ENCODE results near the gene PIP5K1A.
A peak's percentile ranks its signal among the peaks of the same experiment; 100 is the strongest.

The PIP5K1A gene

DNA sequence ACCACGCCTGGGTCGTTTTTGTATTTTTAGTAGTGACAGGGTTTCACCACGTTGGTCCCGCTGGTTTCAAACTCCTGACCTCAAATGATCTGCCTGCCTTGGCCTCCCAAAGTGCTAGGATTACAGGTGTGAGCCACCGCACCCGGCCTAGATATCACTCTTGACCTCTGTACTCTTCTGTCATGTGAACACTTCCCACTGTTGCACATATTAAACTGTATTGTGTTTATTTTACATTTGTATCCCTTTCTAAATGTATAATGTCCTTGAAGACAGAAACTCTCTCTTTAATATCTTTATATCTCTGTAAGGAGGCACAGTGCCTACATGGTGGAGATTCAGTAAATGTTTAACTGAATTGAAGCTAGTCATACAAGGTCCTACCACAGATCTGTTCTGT is 36.9 kb downstream of the PIP5K1A start:
- no peak for DNase-seq (ENCODE audit: low read depth, low spot score)
- in situ Hi-C loops (cut with HindIII; ENCODE audit: low sequenced_read_pairs), result no loop called here
- H3K4me3 ChIP-seq (ENCODE audit: low read depth, low read length), result no peak overlapping the region
- TF ChIP-seq, protein P1, sequence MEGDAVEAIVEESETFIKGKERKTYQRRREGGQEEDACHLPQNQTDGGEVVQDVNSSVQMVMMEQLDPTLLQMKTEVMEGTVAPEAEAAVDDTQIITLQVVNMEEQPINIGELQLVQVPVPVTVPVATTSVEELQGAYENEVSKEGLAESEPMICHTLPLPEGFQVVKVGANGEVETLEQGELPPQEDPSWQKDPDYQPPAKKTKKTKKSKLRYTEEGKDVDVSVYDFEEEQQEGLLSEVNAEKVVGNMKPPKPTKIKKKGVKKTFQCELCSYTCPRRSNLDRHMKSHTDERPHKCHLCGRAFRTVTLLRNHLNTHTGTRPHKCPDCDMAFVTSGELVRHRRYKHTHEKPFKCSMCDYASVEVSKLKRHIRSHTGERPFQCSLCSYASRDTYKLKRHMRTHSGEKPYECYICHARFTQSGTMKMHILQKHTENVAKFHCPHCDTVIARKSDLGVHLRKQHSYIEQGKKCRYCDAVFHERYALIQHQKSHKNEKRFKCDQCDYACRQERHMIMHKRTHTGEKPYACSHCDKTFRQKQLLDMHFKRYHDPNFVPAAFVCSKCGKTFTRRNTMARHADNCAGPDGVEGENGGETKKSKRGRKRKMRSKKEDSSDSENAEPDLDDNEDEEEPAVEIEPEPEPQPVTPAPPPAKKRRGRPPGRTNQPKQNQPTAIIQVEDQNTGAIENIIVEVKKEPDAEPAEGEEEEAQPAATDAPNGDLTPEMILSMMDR (IDR thresholded peaks at IDR 0.05; ENCODE audit: low read depth, low read length), result no peak

DNA sequence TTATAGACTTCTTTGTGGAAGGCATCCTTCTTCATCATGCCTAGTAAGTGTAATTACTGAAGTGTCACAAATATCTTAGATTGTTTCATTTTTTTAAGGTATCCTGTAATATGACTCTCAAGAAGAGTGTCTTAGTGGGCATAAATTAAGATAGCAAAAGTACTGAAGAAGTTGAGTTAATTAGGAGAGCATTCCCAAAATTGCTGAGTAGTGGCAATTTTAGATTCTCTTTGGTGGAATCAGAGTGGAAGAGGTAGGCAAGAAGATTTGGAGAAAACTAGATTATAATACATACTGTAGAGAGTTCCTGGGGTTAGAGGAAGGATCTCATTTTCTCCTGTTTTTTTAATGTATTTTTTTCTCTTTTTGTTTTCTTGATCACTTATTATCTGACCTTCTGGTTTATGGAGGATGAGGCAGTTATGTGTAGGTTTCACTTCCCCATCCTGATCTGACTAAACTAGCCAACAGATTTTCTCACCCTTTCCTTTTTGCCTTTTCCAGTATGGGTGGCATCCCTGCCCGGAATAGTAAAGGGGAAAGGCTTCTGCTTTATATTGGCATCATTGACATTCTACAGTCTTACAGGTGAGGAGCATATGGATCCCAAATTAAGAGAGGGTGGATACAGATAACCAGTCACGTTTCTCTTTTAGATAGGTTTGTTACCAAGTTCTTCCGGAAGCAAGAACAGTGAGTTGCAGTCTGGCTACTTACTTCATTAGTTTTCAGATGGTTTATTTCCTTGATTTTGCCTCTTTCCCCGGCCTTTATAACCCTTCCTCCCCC is 39.5 kb downstream of the PIP5K1A start:
- TF ChIP-seq, protein P1 (IDR thresholded peaks at IDR 0.05; ENCODE audit: low read depth, low read length), result no peak
- in situ Hi-C loops (cut with HindIII; ENCODE audit: low sequenced_read_pairs), result no loop called here
- no peak for DNase-seq (ENCODE audit: low read depth, low spot score)
- no peak overlapping the region for H3K4me3 ChIP-seq (ENCODE audit: low read depth, low read length)

DNA sequence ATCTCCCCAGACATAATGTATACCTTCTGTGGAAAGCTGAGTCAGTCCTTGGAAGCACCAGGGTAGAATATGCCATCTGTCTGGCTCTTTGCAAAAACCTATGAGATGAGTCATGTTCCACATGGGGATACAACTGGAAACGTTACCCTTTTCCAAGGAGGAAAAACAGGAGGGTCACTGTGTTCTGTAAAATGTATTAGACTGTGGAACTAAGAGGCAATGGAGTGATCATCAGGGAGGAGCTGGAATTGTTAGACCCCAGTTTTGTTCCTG is 40.1 kb downstream of the PIP5K1A start:
- no peak overlapping the region for H3K4me3 ChIP-seq (ENCODE audit: low read depth, low read length)
- DNase-seq (ENCODE audit: low read depth, low spot score), result peak; percentile 84
- in situ Hi-C loops (cut with HindIII; ENCODE audit: low sequenced_read_pairs), result no loop called here
- TF ChIP-seq, protein P1 (IDR thresholded peaks at IDR 0.05; ENCODE audit: low read depth, low read length), result no peak

DNA sequence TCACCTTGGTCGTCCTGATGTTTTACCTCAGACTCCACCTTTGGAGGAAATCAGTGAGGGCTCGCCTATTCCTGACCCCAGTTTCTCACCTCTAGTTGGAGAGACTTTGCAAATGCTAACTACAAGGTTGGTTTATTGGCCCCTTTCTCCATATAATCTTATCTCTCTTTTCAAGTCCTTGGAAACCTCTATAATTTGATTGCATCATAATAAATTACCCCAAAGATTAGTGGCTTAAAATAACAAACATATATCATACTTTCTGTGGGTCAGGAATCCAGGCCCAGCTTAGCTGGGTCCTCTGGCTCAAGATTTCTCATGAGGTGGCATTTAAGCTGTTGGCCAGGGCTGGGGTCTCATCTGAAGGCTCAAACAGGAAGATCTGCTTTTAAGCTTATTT is 44.1 kb downstream of the PIP5K1A start:
- in situ Hi-C loops (cut with HindIII; ENCODE audit: low sequenced_read_pairs), result no loop called here
- no peak for DNase-seq (ENCODE audit: low read depth, low spot score)
- H3K4me3 ChIP-seq (ENCODE audit: low read depth, low read length), result no peak overlapping the region
- TF ChIP-seq, protein P1 (IDR thresholded peaks at IDR 0.05; ENCODE audit: low read depth, low read length), result no peak

DNA sequence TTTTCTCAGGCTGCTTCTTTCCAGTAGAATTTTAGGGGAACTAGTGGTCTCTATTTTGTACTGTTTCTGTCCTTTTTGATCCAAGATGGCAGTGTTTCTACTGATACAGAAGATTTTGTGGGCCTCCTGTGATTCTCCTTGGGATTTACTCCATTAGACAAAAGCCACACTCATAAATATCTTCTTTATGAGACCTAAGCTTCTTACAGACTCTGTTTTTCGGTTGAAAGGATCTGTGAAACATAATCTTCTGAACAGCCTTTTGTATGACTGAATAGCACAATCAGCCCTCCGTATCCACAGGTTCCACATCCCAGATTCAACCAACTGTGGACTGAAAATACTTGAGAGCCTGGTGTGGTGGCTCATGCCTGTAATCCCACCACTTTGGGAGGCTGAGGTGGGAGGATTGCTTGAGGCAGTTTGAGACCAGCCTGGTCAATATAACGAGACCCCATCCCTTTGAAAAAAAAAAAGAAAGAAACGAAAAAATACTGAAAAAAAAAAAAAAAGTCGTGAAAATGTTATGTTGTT is 45.4 kb downstream of the PIP5K1A start:
- in situ Hi-C loops (cut with HindIII; ENCODE audit: low sequenced_read_pairs), result no loop called here
- TF ChIP-seq, protein P1 (IDR thresholded peaks at IDR 0.05; ENCODE audit: low read depth, low read length), result no peak
- DNase-seq (ENCODE audit: low read depth, low spot score), result no peak
- no peak overlapping the region for H3K4me3 ChIP-seq (ENCODE audit: low read depth, low read length)

DNA sequence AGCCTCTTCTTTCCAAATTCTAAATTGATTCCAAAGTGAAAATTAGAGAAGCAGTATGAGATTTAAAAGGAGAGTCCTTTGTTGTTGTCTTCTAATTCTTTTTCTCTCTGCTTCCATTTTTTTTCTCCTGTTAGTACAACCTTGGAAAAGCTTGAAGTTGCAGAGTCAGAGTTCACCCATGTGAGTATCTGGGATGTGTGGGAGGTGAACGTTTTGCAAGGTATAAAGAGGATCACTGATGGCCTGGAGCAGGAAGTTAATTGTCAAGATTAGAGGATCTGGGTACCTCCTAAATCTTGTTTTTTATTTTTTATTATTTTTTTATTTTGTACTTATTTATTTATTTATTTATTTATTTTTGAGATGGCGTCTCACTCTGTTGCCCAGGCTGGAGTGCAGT is 48.4 kb downstream of the PIP5K1A start:
- TF ChIP-seq, protein P1 (IDR thresholded peaks at IDR 0.05; ENCODE audit: low read depth, low read length), result no peak
- H3K4me3 ChIP-seq (ENCODE audit: low read depth, low read length), result no peak overlapping the region
- in situ Hi-C loops (cut with HindIII; ENCODE audit: low sequenced_read_pairs), result no loop called here
- DNase-seq (ENCODE audit: low read depth, low spot score), result no peak
